Erythroblast (primary cell): ENCODE results near the gene SORL1.

ENCODE experiments used
- GATA1 ChIP-seq: IDR thresholded peaks from 2 replicates; pipeline ENCODE4 v1.6.1; 2011; ENCODE audit warnings: low read depth, mild to moderate bottlenecking, control low read depth, low read length, moderate library complexity
- POLR2A ChIP-seq: IDR thresholded peaks from 2 replicates; pipeline ENCODE4 v1.6.1; 2011; ENCODE audit warnings: mild to moderate bottlenecking, low read length

- TF ChIP-seq POLR2A: no peak
- TF ChIP-seq GATA1: no peak
Observed at GRCh38 chr11:121576531-121576930, 124.4 kb downstream of the SORL1 start.
